CD4-positive, alpha-beta T cell treated with Interleukin-21 for 1 hour (primary cell): ENCODE measurements around the gene CELF5.
"Not testable (repeated sequence)": the region's sequence is repeated elsewhere in the genome, so short reads cannot be mapped to it uniquely, and the experiment has no call there.

ENCODE experiments used
- DNase-seq: peaks from one replicate; pipeline ENCODE4 v3.0.0-alpha.2; 2020

The CELF5 gene

GRCh38 chr19:3330047-3330446, 105.6 kb downstream of the CELF5 start:
- no peak for DNase-seq

- DNase-seq = not testable (repeated sequence)
Measured at GRCh38 chr19:3332232-3332631, 107.8 kb downstream of the CELF5 start.

- no peak for DNase-seq
Measured at GRCh38 chr19:3333020-3333583, 108.6 kb downstream of the CELF5 start.

GRCh38 chr19:3333662-3334061, 109.2 kb downstream of the CELF5 start:
- DNase-seq = no peak

GRCh38 chr19:3334749-3335430, 110.4 kb downstream of the CELF5 start:
- not testable (repeated sequence) for DNase-seq

GRCh38 chr19:3335431-3336350, 111.2 kb downstream of the CELF5 start:
- no peak for DNase-seq

- DNase-seq = no peak
Measured at GRCh38 chr19:3336351-3336679, 111.9 kb downstream of the CELF5 start.

- no peak for DNase-seq
Measured at GRCh38 chr19:3336680-3337523, 112.4 kb downstream of the CELF5 start.

GRCh38 chr19:3338541-3339181, 114.2 kb downstream of the CELF5 start:
- peak; percentile 77 for DNase-seq

- no peak for DNase-seq
Measured at GRCh38 chr19:3340340-3340739, 115.9 kb downstream of the CELF5 start.

GRCh38 chr19:3342246-3342645, 117.8 kb downstream of the CELF5 start:
- no peak for DNase-seq

- not testable (repeated sequence) for DNase-seq
Measured at GRCh38 chr19:3342962-3343361, 118.5 kb downstream of the CELF5 start.

- peak; percentile 69 for DNase-seq
Measured at GRCh38 chr19:3343619-3344502, 119.4 kb downstream of the CELF5 start.

GRCh38 chr19:3344608-3345598, 120.4 kb downstream of the CELF5 start:
- no peak for DNase-seq

- no peak for DNase-seq
Measured at GRCh38 chr19:3345850-3346460, 121.5 kb downstream of the CELF5 start.
